Ishikawa (cell line): ENCODE data around the gene RAB43.

Experiments
- CEBPB ChIP-seq: IDR thresholded peaks from 2 replicates; pipeline ENCODE4 v1.6.1; 2012
- CREB1 ChIP-seq: IDR thresholded peaks from 2 replicates; pipeline ENCODE4 v1.6.1; 2012; ENCODE audit warnings: low read depth
- EGR1 ChIP-seq: IDR thresholded peaks from 2 replicates; pipeline ENCODE4 v1.6.1; 2012
- EP300 ChIP-seq: IDR thresholded peaks from 2 replicates; pipeline ENCODE4 v1.6.1; 2012; ENCODE audit warnings: borderline replicate concordance
- FOXM1 ChIP-seq: IDR thresholded peaks from 2 replicates; pipeline ENCODE4 v1.6.1; 2012; ENCODE audit warnings: low read depth, borderline replicate concordance
- NFIC ChIP-seq: IDR thresholded peaks from 2 replicates; pipeline ENCODE4 v1.6.1; 2012
- RAD21 ChIP-seq: IDR thresholded peaks from 2 replicates; pipeline ENCODE4 v1.6.1; 2012; ENCODE audit warnings: low read depth
- TAF1 ChIP-seq: IDR thresholded peaks from 2 replicates; pipeline ENCODE4 v1.6.1; 2012; ENCODE audit warnings: low read depth, mild to moderate bottlenecking
- TCF12 ChIP-seq: IDR thresholded peaks from 2 replicates; pipeline ENCODE4 v1.6.1; 2012; ENCODE audit warnings: low read depth
- TEAD4 ChIP-seq: IDR thresholded peaks from 2 replicates; pipeline ENCODE4 v1.6.1; 2012
- YY1 ChIP-seq: IDR thresholded peaks from 2 replicates; pipeline ENCODE4 v1.6.1; 2012; ENCODE audit warnings: low read depth
- ZBTB7A ChIP-seq: IDR thresholded peaks from 2 replicates; pipeline ENCODE4 v1.6.1; 2012; ENCODE audit warnings: low read depth
- TF ChIP-seq, protein P1 (sequence below): IDR thresholded peaks from 2 replicates; pipeline ENCODE4 v1.6.1; 2012
- TF ChIP-seq, protein P2 (sequence below): IDR thresholded peaks from 2 replicates; pipeline ENCODE4 v1.6.1; 2012; ENCODE audit warnings: low read depth, mild to moderate bottlenecking
- TF ChIP-seq, protein P3 (sequence below): IDR thresholded peaks from 2 replicates; pipeline ENCODE4 v1.6.1; 2012

Gene RAB43

DNA sequence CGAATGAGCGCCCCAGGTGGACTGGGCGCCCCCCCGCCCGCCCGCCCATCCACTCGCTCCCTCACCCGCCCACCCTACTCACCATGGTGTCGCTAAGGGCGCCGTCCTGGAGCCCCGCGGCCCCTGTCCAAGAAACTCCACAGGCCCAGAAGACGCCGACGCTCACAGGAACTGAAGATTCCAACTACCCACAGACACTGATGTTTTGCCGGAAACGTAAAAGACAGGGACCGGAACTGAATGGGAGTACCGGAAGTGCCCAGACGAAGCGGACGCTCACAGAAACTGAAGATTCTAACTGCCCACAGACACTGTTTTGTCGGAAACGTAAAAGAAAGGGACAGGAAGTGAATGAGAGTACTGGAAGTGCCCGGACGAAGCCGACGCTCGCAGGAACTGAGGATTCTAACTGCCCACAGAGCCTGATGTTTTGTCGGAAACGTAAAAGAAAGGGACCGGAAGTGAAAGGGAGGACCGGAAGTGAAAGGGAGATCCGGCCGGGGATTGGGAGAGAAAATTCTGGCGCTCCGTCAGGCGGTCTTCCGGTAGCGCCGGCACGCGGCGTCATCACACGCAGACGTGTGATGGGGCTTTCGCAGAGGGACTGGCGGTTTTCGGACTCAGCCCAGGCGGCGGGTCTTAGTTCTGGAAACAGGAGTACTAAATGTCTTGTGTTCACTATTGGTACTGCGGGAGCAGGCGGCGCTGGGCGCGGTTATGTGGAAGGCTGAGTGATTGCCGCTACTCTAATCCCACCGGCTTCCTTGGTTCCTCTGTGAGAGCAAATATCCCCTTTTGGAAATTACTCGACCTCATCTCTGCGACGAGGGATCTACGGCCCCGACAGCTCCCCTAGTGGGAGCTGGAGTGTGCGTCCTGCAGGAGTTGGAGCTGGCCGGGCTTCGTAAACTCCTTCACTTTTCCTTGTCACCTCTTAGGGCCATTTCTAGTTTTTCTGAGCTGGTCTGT is 39.6 kb upstream of the RAB43 start, which contains the start of gene ISY1:
TSS of gene ISY1 (minus strand) at position 173 of the 969 bp plus-strand sequence. CDS start at position 85, 88 bp downstream.
- TF ChIP-seq, protein P1, sequence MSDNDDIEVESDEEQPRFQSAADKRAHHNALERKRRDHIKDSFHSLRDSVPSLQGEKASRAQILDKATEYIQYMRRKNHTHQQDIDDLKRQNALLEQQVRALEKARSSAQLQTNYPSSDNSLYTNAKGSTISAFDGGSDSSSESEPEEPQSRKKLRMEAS: peak; percentile 89
- TF ChIP-seq YY1 (peak; percentile 56), RAD21 (peak; percentile 26; the same call in 1 of the 2 replicates), EP300 (peak; percentile 41; the same call in 1 of the 2 replicates), TEAD4 (peak; percentile 42; the same call in 1 of the 2 replicates), EGR1 (peak; percentile 50; the same call in 1 of the 2 replicates), ZBTB7A (no peak), TAF1 (peak; percentile 89), FOXM1 (peak; percentile 78), CEBPB (no peak), NFIC (peak; percentile 40), CREB1 (peak; percentile 93), TCF12 (peak; percentile 74; the same call in 1 of the 2 replicates)
- TF ChIP-seq, protein P2, sequence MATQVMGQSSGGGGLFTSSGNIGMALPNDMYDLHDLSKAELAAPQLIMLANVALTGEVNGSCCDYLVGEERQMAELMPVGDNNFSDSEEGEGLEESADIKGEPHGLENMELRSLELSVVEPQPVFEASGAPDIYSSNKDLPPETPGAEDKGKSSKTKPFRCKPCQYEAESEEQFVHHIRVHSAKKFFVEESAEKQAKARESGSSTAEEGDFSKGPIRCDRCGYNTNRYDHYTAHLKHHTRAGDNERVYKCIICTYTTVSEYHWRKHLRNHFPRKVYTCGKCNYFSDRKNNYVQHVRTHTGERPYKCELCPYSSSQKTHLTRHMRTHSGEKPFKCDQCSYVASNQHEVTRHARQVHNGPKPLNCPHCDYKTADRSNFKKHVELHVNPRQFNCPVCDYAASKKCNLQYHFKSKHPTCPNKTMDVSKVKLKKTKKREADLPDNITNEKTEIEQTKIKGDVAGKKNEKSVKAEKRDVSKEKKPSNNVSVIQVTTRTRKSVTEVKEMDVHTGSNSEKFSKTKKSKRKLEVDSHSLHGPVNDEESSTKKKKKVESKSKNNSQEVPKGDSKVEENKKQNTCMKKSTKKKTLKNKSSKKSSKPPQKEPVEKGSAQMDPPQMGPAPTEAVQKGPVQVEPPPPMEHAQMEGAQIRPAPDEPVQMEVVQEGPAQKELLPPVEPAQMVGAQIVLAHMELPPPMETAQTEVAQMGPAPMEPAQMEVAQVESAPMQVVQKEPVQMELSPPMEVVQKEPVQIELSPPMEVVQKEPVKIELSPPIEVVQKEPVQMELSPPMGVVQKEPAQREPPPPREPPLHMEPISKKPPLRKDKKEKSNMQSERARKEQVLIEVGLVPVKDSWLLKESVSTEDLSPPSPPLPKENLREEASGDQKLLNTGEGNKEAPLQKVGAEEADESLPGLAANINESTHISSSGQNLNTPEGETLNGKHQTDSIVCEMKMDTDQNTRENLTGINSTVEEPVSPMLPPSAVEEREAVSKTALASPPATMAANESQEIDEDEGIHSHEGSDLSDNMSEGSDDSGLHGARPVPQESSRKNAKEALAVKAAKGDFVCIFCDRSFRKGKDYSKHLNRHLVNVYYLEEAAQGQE: no peak
- TF ChIP-seq, protein P3, sequence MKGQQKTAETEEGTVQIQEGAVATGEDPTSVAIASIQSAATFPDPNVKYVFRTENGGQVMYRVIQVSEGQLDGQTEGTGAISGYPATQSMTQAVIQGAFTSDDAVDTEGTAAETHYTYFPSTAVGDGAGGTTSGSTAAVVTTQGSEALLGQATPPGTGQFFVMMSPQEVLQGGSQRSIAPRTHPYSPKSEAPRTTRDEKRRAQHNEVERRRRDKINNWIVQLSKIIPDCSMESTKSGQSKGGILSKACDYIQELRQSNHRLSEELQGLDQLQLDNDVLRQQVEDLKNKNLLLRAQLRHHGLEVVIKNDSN: peak; percentile 39; the same call in 1 of the 2 replicates

DNA sequence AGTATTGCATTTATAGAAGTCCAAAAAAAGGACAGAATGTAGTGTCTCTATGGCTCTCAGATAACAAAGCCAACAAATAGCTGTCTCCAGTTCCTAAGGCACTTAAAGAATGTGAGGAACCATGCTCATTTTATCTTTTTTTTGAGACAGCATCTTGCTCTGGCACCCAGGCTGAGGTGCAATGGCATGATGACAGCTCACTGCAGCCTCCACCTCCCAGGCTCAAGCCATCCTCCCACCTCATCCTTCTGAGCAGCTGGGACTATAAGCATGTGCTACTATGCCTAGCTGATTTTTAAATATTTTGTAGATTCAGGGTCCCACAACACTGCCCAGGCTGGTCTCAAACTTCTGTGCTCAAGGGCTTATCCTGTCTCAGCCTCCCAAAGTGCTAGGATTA is 23.2 kb upstream of the RAB43 start:
- TF ChIP-seq, protein P1: no peak
- TF ChIP-seq TAF1: no peak
- TF ChIP-seq, protein P3: no peak

DNA sequence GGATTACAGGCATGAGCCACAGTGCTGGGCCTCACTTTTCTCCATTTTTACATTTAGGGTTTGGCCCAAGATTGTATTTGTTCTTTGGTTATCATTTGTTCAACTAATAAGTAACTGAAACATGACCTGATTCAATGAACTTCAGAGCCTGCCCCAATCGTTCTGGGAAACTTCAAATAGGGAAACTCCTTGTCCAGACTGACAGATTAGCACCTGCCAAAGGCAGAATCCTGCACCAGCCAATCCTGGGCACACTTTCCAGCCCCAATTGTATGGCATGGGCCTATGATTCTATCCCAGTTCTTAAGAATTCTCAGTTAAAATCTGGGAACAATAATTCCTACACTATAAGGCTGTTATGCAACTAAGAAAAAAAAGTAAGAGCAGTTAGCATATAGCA is 18.3 kb upstream of the RAB43 start:
- TF ChIP-seq FOXM1 (no peak), TEAD4 (no peak), CREB1 (no peak), YY1 (no peak), ZBTB7A (no peak), EGR1 (no peak), RAD21 (no peak), TAF1 (no peak), NFIC (no peak), TCF12 (no peak), EP300 (no peak)
- TF ChIP-seq, protein P2: no peak
- TF ChIP-seq, protein P1: no peak
- TF ChIP-seq, protein P3: no peak

DNA sequence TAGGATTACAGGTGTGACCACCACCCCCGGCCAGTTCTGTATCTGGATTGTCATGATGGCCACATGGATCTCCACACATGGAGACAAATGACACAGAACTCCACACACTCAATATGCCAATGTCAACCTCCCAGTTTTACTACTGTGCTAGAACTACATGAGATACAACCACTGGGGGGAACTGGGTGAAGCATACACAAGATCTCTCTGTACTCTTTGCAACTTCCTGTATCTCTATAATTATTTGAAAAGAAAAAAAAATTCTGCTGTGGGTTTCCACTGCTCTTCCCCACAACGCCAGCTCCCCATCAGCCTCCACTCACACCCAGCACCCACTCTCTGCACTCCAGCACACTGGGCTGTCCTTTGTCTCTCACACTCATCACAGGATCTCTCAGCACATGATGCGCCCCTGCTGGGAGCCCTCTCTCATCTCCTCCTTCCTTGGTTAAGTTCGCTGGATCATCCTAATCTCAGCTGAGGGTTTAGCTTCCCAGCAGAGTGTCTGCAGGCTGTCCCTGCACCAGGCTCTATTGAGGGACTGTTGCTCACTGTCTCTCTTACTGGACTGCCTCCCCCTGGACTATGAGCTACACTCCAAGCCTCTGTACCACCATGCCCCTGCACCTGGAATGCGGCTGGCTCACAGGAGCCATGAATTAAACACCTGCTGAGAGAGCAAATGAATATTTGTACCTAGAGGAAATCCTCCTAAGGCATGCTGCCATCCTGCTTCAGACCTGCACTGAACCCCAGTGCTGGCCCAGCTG is 10.7 kb upstream of the RAB43 start:
- no peak for TF ChIP-seq TAF1
- no peak for TF ChIP-seq NFIC
- TF ChIP-seq EP300: no peak
- TF ChIP-seq, protein P3: no peak
- no peak for TF ChIP-seq FOXM1
- no peak for TF ChIP-seq ZBTB7A
- TF ChIP-seq EGR1: no peak
- TF ChIP-seq, protein P1: no peak
- TF ChIP-seq YY1: no peak
- no peak for TF ChIP-seq RAD21
- no peak for TF ChIP-seq CEBPB
- no peak for TF ChIP-seq TEAD4
- TF ChIP-seq, protein P2: no peak
- no peak for TF ChIP-seq TCF12
- TF ChIP-seq CREB1: no peak
